Ishikawa (cell line): ENCODE data around the gene HIF1A.

ENCODE experiments used
- CEBPB ChIP-seq: IDR thresholded peaks from 2 replicates; pipeline ENCODE4 v1.6.1; 2012
- CREB1 ChIP-seq: IDR thresholded peaks from 2 replicates; pipeline ENCODE4 v1.6.1; 2012; ENCODE audit warnings: low read depth
- EGR1 ChIP-seq: IDR thresholded peaks from 2 replicates; pipeline ENCODE4 v1.6.1; 2012
- EP300 ChIP-seq: IDR thresholded peaks from 2 replicates; pipeline ENCODE4 v1.6.1; 2012; ENCODE audit warnings: borderline replicate concordance
- FOXM1 ChIP-seq: IDR thresholded peaks from 2 replicates; pipeline ENCODE4 v1.6.1; 2012; ENCODE audit warnings: low read depth, borderline replicate concordance
- NFIC ChIP-seq: IDR thresholded peaks from 2 replicates; pipeline ENCODE4 v1.6.1; 2012
- TAF1 ChIP-seq: IDR thresholded peaks from 2 replicates; pipeline ENCODE4 v1.6.1; 2012; ENCODE audit warnings: low read depth, mild to moderate bottlenecking
- TCF12 ChIP-seq: IDR thresholded peaks from 2 replicates; pipeline ENCODE4 v1.6.1; 2012; ENCODE audit warnings: low read depth
- TEAD4 ChIP-seq: IDR thresholded peaks from 2 replicates; pipeline ENCODE4 v1.6.1; 2012
- YY1 ChIP-seq: IDR thresholded peaks from 2 replicates; pipeline ENCODE4 v1.6.1; 2012; ENCODE audit warnings: low read depth
- ZBTB7A ChIP-seq: IDR thresholded peaks from 2 replicates; pipeline ENCODE4 v1.6.1; 2012; ENCODE audit warnings: low read depth
- TF ChIP-seq, protein P1 (sequence below): IDR thresholded peaks from 2 replicates; pipeline ENCODE4 v1.6.1; 2012; ENCODE audit warnings: low read depth, mild to moderate bottlenecking
- TF ChIP-seq, protein P2 (sequence below): IDR thresholded peaks from 2 replicates; pipeline ENCODE4 v1.6.1; 2012
- TF ChIP-seq, protein P3 (sequence below): IDR thresholded peaks from 2 replicates; pipeline ENCODE4 v1.6.1; 2012

HIF1A gene

DNA sequence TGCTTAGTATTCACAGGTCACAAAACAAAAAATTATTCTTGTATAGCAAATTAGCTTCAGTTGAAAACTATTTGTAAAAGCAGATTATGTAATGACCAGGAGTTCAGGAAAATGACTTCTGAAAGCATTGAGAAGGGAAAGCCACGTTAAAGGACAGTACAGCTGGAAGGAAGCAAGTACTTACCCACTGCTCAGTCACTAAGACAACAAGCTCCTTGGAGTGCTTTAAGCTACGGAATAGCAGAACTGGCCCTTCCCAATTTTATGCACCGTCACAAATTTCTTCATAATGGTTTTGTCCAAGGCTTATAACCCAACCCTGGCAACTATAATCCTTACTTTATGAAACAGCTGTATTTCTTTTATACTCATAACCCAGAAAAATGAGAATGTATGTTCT, 54.0 kb downstream of the HIF1A start:
- no peak for TF ChIP-seq NFIC
- no peak for TF ChIP-seq TAF1
- no peak for TF ChIP-seq TCF12
- no peak for TF ChIP-seq CREB1
- no peak for TF ChIP-seq EP300
- no peak for TF ChIP-seq EGR1
- no peak for TF ChIP-seq YY1
- TF ChIP-seq, protein P1, sequence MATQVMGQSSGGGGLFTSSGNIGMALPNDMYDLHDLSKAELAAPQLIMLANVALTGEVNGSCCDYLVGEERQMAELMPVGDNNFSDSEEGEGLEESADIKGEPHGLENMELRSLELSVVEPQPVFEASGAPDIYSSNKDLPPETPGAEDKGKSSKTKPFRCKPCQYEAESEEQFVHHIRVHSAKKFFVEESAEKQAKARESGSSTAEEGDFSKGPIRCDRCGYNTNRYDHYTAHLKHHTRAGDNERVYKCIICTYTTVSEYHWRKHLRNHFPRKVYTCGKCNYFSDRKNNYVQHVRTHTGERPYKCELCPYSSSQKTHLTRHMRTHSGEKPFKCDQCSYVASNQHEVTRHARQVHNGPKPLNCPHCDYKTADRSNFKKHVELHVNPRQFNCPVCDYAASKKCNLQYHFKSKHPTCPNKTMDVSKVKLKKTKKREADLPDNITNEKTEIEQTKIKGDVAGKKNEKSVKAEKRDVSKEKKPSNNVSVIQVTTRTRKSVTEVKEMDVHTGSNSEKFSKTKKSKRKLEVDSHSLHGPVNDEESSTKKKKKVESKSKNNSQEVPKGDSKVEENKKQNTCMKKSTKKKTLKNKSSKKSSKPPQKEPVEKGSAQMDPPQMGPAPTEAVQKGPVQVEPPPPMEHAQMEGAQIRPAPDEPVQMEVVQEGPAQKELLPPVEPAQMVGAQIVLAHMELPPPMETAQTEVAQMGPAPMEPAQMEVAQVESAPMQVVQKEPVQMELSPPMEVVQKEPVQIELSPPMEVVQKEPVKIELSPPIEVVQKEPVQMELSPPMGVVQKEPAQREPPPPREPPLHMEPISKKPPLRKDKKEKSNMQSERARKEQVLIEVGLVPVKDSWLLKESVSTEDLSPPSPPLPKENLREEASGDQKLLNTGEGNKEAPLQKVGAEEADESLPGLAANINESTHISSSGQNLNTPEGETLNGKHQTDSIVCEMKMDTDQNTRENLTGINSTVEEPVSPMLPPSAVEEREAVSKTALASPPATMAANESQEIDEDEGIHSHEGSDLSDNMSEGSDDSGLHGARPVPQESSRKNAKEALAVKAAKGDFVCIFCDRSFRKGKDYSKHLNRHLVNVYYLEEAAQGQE: no peak
- TF ChIP-seq FOXM1: no peak
- no peak for TF ChIP-seq CEBPB
- TF ChIP-seq, protein P2, sequence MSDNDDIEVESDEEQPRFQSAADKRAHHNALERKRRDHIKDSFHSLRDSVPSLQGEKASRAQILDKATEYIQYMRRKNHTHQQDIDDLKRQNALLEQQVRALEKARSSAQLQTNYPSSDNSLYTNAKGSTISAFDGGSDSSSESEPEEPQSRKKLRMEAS: no peak
- TF ChIP-seq, protein P3, sequence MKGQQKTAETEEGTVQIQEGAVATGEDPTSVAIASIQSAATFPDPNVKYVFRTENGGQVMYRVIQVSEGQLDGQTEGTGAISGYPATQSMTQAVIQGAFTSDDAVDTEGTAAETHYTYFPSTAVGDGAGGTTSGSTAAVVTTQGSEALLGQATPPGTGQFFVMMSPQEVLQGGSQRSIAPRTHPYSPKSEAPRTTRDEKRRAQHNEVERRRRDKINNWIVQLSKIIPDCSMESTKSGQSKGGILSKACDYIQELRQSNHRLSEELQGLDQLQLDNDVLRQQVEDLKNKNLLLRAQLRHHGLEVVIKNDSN: no peak

DNA sequence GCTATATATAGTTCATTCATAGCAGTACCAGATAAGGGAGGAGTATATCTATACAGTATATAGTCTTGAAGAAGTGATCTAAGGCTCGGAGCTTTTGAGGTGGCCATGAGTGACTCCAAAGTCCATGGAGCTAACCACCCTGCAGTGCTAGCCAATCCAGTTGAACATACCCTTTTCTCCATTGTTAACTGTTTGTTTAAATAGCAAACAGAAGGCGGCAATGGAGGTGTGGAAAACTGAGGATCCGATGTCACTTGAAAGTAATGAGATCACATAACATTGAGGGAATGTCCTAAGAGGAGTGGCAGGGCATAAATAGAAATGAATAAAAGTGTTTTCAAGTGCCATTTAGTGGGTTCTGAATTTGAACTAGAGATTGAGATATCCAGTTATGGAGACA, 54.6 kb downstream of the HIF1A start:
- TF ChIP-seq TEAD4 (no peak), ZBTB7A (no peak), TCF12 (no peak), CEBPB (no peak), EP300 (no peak), NFIC (no peak), YY1 (no peak), TAF1 (no peak), CREB1 (no peak)
- TF ChIP-seq, protein P3: no peak

DNA sequence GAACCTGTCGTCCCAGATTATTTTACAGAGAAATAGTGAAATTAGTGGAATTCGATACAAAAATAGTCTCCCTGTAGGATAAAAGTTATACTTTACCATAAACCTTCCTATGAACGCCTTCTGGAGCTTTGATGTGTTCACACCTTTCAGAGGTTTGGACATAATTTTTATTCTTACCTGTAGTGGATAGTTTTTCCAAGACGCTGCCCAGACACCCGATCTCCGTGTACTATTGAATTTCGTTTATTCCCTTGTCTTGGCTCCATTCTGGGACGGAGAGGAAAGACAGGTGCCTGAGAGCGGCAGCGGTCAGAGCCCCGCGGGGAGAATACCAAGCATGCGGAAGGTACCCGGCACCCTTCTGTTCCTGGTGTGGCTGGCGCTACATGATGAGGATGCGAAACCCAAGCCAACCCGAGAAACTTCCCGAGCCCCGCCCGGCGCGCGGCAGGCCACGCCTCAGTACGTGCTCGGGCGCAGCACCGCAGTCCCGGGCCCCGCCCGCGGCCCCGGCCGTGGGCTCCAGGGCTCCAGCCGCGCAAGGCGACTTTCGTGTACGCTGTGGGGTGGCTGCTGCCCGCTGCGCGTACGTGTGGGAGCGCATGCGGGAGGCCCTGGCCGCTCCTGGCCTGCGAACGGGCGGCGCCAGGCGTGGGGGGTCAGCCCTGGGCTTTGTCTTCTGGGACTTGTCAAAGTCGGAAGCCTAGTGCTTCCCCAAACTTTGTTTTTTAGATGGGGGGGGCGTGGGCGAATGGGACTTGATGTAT, 55.6 kb downstream of the HIF1A start:
- TF ChIP-seq, protein P1: no peak
- TF ChIP-seq, protein P2: no peak
- TF ChIP-seq, protein P3: no peak
- TF ChIP-seq TAF1: no peak
- no peak for TF ChIP-seq NFIC
- TF ChIP-seq EGR1: no peak
- no peak for TF ChIP-seq TEAD4

DNA sequence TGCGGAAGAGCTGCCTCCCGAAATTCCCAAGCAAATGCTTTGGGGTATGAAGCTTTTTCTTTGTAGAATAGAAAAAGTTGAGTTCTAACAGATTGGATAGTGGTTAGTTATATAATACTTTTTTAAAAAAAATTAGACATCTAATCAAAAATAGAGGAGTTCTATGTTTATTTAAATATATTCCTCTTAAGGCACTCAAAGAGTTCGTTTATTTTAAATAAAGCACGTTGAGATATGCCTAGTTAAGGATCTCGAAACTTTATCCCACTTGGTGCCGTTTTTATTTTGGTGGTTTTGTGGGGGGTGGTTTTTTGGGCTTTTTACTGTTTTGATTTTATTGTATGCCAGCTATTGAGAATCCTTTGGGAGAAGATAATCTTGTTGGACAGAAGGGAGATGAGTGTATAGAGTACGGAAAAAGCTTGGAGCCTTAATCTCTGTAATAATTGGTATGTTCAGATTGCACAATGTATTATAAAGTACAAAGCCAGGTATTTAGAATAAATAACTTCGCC, 56.2 kb downstream of the HIF1A start:
- TF ChIP-seq YY1 (no peak), TAF1 (no peak), NFIC (no peak), TCF12 (no peak), EGR1 (no peak), TEAD4 (no peak)
- TF ChIP-seq, protein P1: no peak
- TF ChIP-seq, protein P3: no peak
